GM12878 (cell line): Measurements from ENCODE around the gene HS3ST1.

Experiments used
- ATF2 ChIP-seq: IDR thresholded peaks from 2 replicates; pipeline ENCODE4 v1.6.1; 2012; ENCODE audit warnings: low read length, inconsistent platforms
- NKRF ChIP-seq: fragments of 450-650 bp; conservative IDR thresholded peaks from 2 replicates; pipeline ENCODE4 v1.6.1; 2017; ENCODE audit warnings: mild to moderate bottlenecking, moderate library complexity
- POLR2AphosphoS5 ChIP-seq: IDR thresholded peaks from 2 replicates; pipeline ENCODE4 v1.6.1; 2011; ENCODE audit warnings: mild to moderate bottlenecking, low read length, inconsistent platforms
- RAD21 ChIP-seq: IDR thresholded peaks from 2 replicates; pipeline ENCODE4 v1.6.1; 2011; ENCODE audit warnings: mild to moderate bottlenecking, low read depth, low read length, moderate library complexity; ENCODE audit not compliant: insufficient read depth
- TAF1 ChIP-seq: IDR thresholded peaks from 2 replicates; pipeline ENCODE4 v1.6.1; 2011; ENCODE audit warnings: mild to moderate bottlenecking, low read depth, low read length, borderline replicate concordance
- ZSCAN29 ChIP-seq: fragments of 450-650 bp; IDR thresholded peaks from 2 replicates; pipeline ENCODE4 v1.6.1; 2017; ENCODE audit warnings: mild to moderate bottlenecking, moderate library complexity
- TF ChIP-seq, protein P1 (sequence below), 3 experiments: IDR thresholded peaks in 2 of 3; conservative IDR thresholded peaks in 1 of 3; 2 replicates each; pipeline ENCODE4 v1.5.1; 2011; ENCODE audit warnings: low read depth in 3 of 3, low read length in 3 of 3, mild to moderate bottlenecking in 3 of 3, control low read depth in 2 of 3, moderate library complexity in 2 of 3, inconsistent platforms in 1 of 3, mixed read lengths in 1 of 3; ENCODE audit not compliant: control insufficient read depth in 2 of 3, insufficient read depth in 1 of 3; ENCODE audit errors: extremely low read depth in 1 of 3

DNA sequence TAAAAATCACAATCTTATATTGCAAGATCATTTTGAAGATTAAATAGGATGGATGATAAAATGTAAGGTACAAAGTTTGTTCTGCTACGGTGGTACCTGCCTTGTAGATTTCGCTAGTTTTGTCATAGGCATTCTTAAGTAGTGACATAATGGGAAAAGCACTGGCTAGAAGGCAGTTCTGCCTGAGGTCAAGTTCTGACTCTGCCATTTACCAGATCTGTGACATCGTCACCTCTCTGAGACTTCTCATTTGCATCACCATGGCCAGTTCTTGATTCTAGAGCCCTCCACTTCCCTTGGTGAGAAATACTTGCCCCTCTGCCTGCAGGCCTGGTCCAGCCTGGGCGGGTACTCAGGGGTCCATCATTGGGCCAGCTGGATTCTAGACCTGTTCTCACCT is 85.2 kb downstream of the HS3ST1 start:
- TF ChIP-seq TAF1 (no peak), RAD21 (no peak), POLR2AphosphoS5 (no peak), NKRF (no peak), ATF2 (no peak), ZSCAN29 (no peak)
- TF ChIP-seq, protein P1, sequence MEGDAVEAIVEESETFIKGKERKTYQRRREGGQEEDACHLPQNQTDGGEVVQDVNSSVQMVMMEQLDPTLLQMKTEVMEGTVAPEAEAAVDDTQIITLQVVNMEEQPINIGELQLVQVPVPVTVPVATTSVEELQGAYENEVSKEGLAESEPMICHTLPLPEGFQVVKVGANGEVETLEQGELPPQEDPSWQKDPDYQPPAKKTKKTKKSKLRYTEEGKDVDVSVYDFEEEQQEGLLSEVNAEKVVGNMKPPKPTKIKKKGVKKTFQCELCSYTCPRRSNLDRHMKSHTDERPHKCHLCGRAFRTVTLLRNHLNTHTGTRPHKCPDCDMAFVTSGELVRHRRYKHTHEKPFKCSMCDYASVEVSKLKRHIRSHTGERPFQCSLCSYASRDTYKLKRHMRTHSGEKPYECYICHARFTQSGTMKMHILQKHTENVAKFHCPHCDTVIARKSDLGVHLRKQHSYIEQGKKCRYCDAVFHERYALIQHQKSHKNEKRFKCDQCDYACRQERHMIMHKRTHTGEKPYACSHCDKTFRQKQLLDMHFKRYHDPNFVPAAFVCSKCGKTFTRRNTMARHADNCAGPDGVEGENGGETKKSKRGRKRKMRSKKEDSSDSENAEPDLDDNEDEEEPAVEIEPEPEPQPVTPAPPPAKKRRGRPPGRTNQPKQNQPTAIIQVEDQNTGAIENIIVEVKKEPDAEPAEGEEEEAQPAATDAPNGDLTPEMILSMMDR (IDR thresholded peaks at IDR 0.05 in 2 of 3, conservative IDR thresholded peaks at IDR 0.05 in 1 of 3; ENCODE audit: control insufficient read depth in 2 of 3, extremely low read depth in 1 of 3, insufficient read depth in 1 of 3, low read depth in 3 of 3, low read length in 3 of 3): no peak
